ENCODE measurements around the gene S100A7. TPM values are rescaled to one million over a fixed set of nuclear protein-coding genes. Genes with fewer than 3 reads are reported as not detected.

The S100A7 gene
- total RNA-seq, 1 donor from 2014 or later, result not detected

DNA sequence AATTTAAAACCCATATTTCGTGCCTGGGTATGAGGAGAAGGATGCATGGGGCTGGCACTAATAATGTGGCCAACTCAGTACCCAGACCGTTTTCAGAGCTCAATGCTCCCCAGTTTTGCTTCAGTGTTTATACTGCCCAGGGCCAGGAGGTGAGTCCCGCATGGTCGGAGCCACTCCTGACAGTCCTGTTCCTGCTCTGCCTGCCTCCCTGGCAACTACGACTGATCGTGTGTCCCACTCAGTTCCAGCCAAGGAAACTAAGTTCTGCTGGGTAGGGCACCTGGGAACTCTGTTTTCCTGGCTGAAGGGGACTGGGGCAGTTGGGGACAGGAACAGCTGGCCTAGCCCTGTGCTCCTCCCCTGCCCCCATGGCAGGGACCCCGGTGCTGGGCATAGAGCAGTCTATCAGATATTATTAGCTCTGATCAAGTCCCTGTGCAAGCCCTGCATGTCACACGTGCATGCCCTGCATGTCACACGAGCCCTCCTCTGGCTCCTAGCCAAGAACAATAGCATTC lies 19.2 kb downstream of the S100A7 start:
- H3K36me3 ChIP-seq (ENCODE audit: control insufficient read depth, insufficient read depth, low read length), result no peaks in the 10 kb centered on the region
- H3K4me3 ChIP-seq (ENCODE audit: low read depth, low read length), result no peak overlapping the region
- H3K27me3 ChIP-seq (ENCODE audit: control insufficient read depth, insufficient read depth, low read length), result no peaks in the 10 kb centered on the region
- TF ChIP-seq, protein P1, sequence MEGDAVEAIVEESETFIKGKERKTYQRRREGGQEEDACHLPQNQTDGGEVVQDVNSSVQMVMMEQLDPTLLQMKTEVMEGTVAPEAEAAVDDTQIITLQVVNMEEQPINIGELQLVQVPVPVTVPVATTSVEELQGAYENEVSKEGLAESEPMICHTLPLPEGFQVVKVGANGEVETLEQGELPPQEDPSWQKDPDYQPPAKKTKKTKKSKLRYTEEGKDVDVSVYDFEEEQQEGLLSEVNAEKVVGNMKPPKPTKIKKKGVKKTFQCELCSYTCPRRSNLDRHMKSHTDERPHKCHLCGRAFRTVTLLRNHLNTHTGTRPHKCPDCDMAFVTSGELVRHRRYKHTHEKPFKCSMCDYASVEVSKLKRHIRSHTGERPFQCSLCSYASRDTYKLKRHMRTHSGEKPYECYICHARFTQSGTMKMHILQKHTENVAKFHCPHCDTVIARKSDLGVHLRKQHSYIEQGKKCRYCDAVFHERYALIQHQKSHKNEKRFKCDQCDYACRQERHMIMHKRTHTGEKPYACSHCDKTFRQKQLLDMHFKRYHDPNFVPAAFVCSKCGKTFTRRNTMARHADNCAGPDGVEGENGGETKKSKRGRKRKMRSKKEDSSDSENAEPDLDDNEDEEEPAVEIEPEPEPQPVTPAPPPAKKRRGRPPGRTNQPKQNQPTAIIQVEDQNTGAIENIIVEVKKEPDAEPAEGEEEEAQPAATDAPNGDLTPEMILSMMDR (IDR thresholded peaks at IDR 0.05; ENCODE audit: insufficient read depth, low read length, poor library complexity, severe bottlenecking), result no peak
- no peak for DNase-seq (ENCODE audit: low read depth)

DNA sequence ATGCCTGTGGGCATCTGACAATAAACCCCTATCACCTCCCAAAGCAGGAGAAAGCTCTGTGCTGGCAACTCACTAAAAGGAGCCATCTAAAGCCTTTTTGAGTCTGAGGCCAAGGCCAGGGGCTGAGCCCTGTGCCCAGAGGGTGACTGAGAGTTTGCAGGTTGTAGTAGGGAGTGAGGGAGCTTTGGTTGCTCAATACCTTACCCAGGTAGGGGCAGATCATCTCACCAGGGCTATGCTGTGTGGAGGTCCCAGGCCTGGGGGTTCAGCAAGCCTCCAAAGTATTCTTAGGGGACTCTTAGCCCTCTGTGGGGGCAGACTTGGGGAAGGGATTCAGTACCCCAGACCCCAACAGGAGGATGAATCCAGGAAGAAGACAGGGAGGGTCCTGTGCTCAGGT lies 21.2 kb downstream of the S100A7 start:
- H3K27me3 ChIP-seq (ENCODE audit: control insufficient read depth, insufficient read depth, low read length), result no peaks in the 10 kb centered on the region
- DNase-seq (ENCODE audit: low read depth), result no peak
- H3K4me3 ChIP-seq (ENCODE audit: low read depth, low read length), result no peak overlapping the region
- no peaks in the 10 kb centered on the region for H3K36me3 ChIP-seq (ENCODE audit: control insufficient read depth, insufficient read depth, low read length)
- TF ChIP-seq, protein P1 (IDR thresholded peaks at IDR 0.05; ENCODE audit: insufficient read depth, low read length, poor library complexity, severe bottlenecking), result no peak

DNA sequence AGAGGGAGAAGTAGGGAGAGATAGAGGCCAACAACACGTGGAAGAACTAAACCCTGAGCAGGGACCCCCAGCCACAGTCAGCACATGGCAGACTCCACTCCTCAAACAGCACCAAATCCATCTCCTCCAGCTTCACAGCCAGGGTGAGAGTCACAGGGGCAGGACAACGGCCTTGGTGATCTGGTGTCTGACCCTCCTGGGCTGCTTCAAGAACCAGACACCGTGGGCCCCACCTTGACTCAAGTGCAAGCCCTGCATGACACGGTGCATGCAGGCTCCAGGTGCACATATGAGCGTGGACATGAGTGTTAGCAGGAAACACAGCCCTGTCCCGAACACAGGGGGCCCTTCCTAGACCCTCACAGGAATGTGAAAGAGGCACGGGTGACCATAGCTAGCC lies 21.9 kb downstream of the S100A7 start:
- TF ChIP-seq, protein P1 (IDR thresholded peaks at IDR 0.05; ENCODE audit: insufficient read depth, low read length, poor library complexity, severe bottlenecking), result no peak
- no peak for DNase-seq (ENCODE audit: low read depth)
- no peak overlapping the region for H3K4me3 ChIP-seq (ENCODE audit: low read depth, low read length)
- H3K27me3 ChIP-seq (ENCODE audit: control insufficient read depth, insufficient read depth, low read length), result no peaks in the 10 kb centered on the region
- H3K36me3 ChIP-seq (ENCODE audit: control insufficient read depth, insufficient read depth, low read length), result no peaks in the 10 kb centered on the region

DNA sequence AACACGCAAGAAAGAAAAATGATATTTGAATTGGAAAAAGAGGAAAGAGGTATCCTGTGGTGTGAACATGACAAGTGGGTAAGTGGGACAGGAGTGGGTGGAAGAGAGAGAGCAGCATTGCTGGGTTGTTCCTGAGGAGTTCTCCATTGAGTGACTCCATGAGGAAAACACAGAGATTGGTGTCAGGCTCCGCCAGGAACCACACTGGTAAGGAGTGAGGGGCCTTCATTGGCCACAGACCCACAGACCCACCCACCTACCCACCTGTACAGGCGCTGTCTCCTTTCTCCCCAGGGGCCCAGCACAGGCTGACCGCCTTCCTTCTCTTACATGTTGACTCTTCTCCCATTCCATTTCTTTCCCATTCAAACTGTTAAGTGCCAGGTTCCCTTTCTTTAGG lies 23.2 kb downstream of the S100A7 start:
- Histone ChIP-seq H3K27me3 (ENCODE audit: control insufficient read depth, insufficient read depth, low read length) (no peaks in the 10 kb centered on the region), H3K4me3 (ENCODE audit: low read depth, low read length) (no peak overlapping the region), H3K36me3 (ENCODE audit: control insufficient read depth, insufficient read depth, low read length) (no peaks in the 10 kb centered on the region)
- TF ChIP-seq, protein P1 (IDR thresholded peaks at IDR 0.05; ENCODE audit: insufficient read depth, low read length, poor library complexity, severe bottlenecking), result no peak
- DNase-seq (ENCODE audit: low read depth), result no peak

DNA sequence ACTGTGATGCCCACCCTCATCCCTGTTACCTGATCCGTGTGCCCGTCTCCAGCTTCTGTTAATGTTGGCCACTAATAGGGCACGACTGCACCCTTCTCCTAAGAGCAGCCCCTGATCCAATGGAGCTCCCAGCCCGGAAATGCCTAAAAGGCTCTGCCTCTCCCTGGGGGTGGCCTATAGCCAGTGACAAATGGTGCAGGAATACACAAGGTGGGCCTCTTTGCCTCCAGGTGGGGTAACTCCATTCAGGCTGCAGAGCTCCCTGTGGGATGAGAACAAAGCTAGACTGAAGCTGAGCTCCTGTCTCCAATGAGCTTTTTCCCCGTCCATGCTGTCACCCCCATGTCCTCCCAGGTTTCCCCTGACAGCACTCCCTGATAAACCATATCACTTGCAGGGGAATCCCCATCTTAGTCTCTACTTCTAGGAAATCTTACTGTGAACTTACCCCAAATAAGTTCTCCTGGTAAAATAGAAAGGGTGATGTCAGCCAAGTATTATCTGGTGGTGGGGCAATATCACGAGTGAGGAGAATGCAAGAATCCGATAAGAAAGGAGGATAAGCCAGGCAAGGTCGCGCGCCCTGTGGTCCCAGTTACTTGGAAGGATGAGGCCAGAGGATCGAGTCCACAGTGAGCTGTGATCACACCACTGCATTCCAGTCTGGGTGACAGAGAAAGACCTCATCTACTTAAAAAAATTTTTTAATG lies 25.6 kb downstream of the S100A7 start:
- TF ChIP-seq, protein P1 (IDR thresholded peaks at IDR 0.05; ENCODE audit: insufficient read depth, low read length, poor library complexity, severe bottlenecking), result no peak
- no peak for DNase-seq (ENCODE audit: low read depth)
- H3K36me3 ChIP-seq (ENCODE audit: control insufficient read depth, insufficient read depth, low read length), result no peaks in the 10 kb centered on the region
- H3K4me3 ChIP-seq (ENCODE audit: low read depth, low read length), result no peak overlapping the region
- H3K27me3 ChIP-seq (ENCODE audit: control insufficient read depth, insufficient read depth, low read length), result no peaks in the 10 kb centered on the region

Measured in kidney epithelial cell (primary cell).